Gastrocnemius medialis (tissue), 4 donors: ENCODE measurements around the gene AQP9. TPM values are rescaled to one million over a fixed set of nuclear protein-coding genes. Genes with fewer than 3 reads are reported as not detected.
"Not testable (repeated sequence)": the region's sequence is repeated elsewhere in the genome, so short reads cannot be mapped to it uniquely, and the experiment has no call there.

Source experiments
- ATAC-seq, 2 donors: fragments of 150-250 bp; one replicate each; pipeline ENCODE4 v1.9.1; 2016
- DNase-seq, 2 donors: peaks; one replicate each; pipeline ENCODE4 v3.0.0-alpha.2; 2019
- H3K27ac ChIP-seq, 4 donors: fragments of 200-600 bp; sonication (generic); 1 replicate in 1 of 4; 2 replicates in 3 of 4; pipeline ENCODE4 v1.5.1; 2016 to 2018; ENCODE audit warnings: mild to moderate bottlenecking in 2 of 4, moderate library complexity in 1 of 4
- H3K27me3 ChIP-seq, 3 donors: fragments of 200-600 bp; sonication (generic) in 2 of 3; 1 replicate in 1 of 3; 2 replicates in 2 of 3; pipeline versions ENCODE4 v1.5.1 to v1.6.0; 2016 to 2019; ENCODE audit warnings: mild to moderate bottlenecking in 1 of 3, moderate library complexity in 1 of 3
- H3K36me3 ChIP-seq, 2 donors: fragments of 200-600 bp; sonication (generic) in 1 of 2; one replicate each; pipeline ENCODE4 v1.5.1; 2017 to 2018
- H3K4me1 ChIP-seq, 2 donors: fragments of 200-600 bp; sonication (generic) in 1 of 2; one replicate each; pipeline ENCODE4 v1.5.1; 2016 to 2017; ENCODE audit warnings: mild to moderate bottlenecking in 2 of 2
- H3K4me3 ChIP-seq, 4 donors: fragments of 200-600 bp; sonication (generic) in 3 of 4; 1 replicate in 1 of 4; 2 replicates in 3 of 4; pipeline ENCODE4 v1.5.1; 2016 to 2019; ENCODE audit warnings: mild to moderate bottlenecking in 2 of 4
- H3K9me3 ChIP-seq, 3 donors: fragments of 200-600 bp; sonication (generic) in 2 of 3; 1 replicate in 1 of 3; 2 replicates in 2 of 3; pipeline ENCODE4 v1.5.1; 2016 to 2019
- CTCF ChIP-seq, 5 experiments: fragments of 450-650 bp in 3 of 5; fragments of 200-600 bp in 2 of 5; sonication (generic) in 2 of 5; IDR thresholded peaks in 4 of 5; conservative IDR thresholded peaks in 1 of 5; 1 replicate in 4 of 5; 2 replicates in 1 of 5; pipeline ENCODE4 v1.5.1; 2016 to 2019; ENCODE audit warnings: antibody characterized with exemption in 5 of 5, mild to moderate bottlenecking in 3 of 5, moderate library complexity in 3 of 5
- POLR2A ChIP-seq, 2 donors: fragments of 450-650 bp; IDR thresholded peaks; one replicate each; pipeline ENCODE4 v1.6.1; 2017; ENCODE audit warnings: antibody characterized with exemption in 2 of 2, mild to moderate bottlenecking in 2 of 2, moderate library complexity in 2 of 2
- in situ Hi-C, 4 donors: fragments of 200-750 bp; cut with MboI; loops; one replicate each; pipeline versions ENCODE4 v1.15.0 to v1.8.0; 2017; ENCODE audit warnings: low sequenced_read_pairs in 4 of 4
- intact Hi-C: fragments of 100-400 bp; cut with DNase I; formaldehyde crosslinking; loops from one replicate; pipeline ENCODE4 v1.15.1; 2023; ENCODE audit warnings: low total_unique reads
- total RNA-seq, 4 donors: library from RNA; depleted of rRNA; stranded (reverse); fragments of >200 nt; gene quantifications; one replicate each; pipeline versions ENCODE4 v1.1.0 to v1.2.3, GENCODE V29; 2016

The AQP9 gene
- total RNA-seq, 4 donors from 2014 or later, result 0.52 to 1.2 (median 1.1) TPM; not detected in 1

- Histone ChIP-seq H3K36me3 (no peaks in the 10 kb centered on the region), H3K27ac (no peak overlapping the region), H3K27me3 (no peaks in the 10 kb centered on the region), H3K4me3 (no peak overlapping the region), H3K4me1 (no peaks in the 10 kb centered on the region), H3K9me3 (no peaks in the 10 kb centered on the region)
- no peak for ATAC-seq
- in situ Hi-C loops (loop anchor here in 1 of 4 donors (25.0 kb wide), 1 partner anchor 145 kb away; no protein-coding TSS in a partner anchor), intact Hi-C loops (no loop called here)
- no peak for DNase-seq
- TF ChIP-seq POLR2A (IDR thresholded peaks at IDR 0.05) (no peak), CTCF (IDR thresholded peaks at IDR 0.05 in 4 of 5, conservative IDR thresholded peaks at IDR 0.05 in 1 of 5) (peak in 4 of 5 experiments; percentile 22 to 61 (median 40))
These were observed 44.4 kb downstream of the AQP9 start for GRCh38 chr15:58182460-58183163.

- Histone ChIP-seq H3K36me3 (no peaks in the 10 kb centered on the region), H3K27ac (no peak overlapping the region), H3K4me1 (no peaks in the 10 kb centered on the region), H3K9me3 (no peaks in the 10 kb centered on the region), H3K27me3 (no peaks in the 10 kb centered on the region), H3K4me3 (no peak overlapping the region)
- ATAC-seq (no peak), DNase-seq (no peak)
- intact Hi-C loops, result no loop called here
- TF ChIP-seq CTCF (IDR thresholded peaks at IDR 0.05 in 4 of 5, conservative IDR thresholded peaks at IDR 0.05 in 1 of 5), result no peak
- no peak for TF ChIP-seq POLR2A (IDR thresholded peaks at IDR 0.05)
- in situ Hi-C loops, result loop anchor here in 1 of 4 donors (25.0 kb wide), 1 partner anchor 148 kb away; no protein-coding TSS in a partner anchor
These were observed 47.3 kb downstream of the AQP9 start for GRCh38 chr15:58185439-58185838.

GRCh38 chr15:58189148-58189811, 51.1 kb downstream of the AQP9 start:
- Histone ChIP-seq H3K4me3 (no peak overlapping the region), H3K27me3 (no peaks in the 10 kb centered on the region), H3K27ac (no peak overlapping the region), H3K4me1 (no peaks in the 10 kb centered on the region), H3K9me3 (no peaks in the 10 kb centered on the region), H3K36me3 (no peaks in the 10 kb centered on the region)
- intact Hi-C loops (no loop called here), in situ Hi-C loops (loop anchor here in 1 of 4 donors (25.0 kb wide), 1 partner anchor 152 kb away; no protein-coding TSS in a partner anchor)
- DNase-seq (no peak), ATAC-seq (no peak)
- TF ChIP-seq CTCF (IDR thresholded peaks at IDR 0.05 in 4 of 5, conservative IDR thresholded peaks at IDR 0.05 in 1 of 5) (no peak), POLR2A (IDR thresholded peaks at IDR 0.05) (no peak)

- in situ Hi-C loops, result loop anchor here in 1 of 4 donors (25.0 kb wide), 1 partner anchor 153 kb away; no protein-coding TSS in a partner anchor
- DNase-seq (no peak), ATAC-seq (no peak)
- Histone ChIP-seq H3K4me3 (no peak overlapping the region), H3K4me1 (no peaks in the 10 kb centered on the region), H3K9me3 (no peaks in the 10 kb centered on the region), H3K27ac (no peak overlapping the region), H3K36me3 (no peaks in the 10 kb centered on the region), H3K27me3 (no peaks in the 10 kb centered on the region)
- no peak for TF ChIP-seq POLR2A (IDR thresholded peaks at IDR 0.05)
- no peak for TF ChIP-seq CTCF (IDR thresholded peaks at IDR 0.05 in 4 of 5, conservative IDR thresholded peaks at IDR 0.05 in 1 of 5)
- intact Hi-C loops, result no loop called here
These were observed 52.2 kb downstream of the AQP9 start for GRCh38 chr15:58190419-58190818.

- DNase-seq, H3K27me3 ChIP-seq, H3K4me3 ChIP-seq, H3K36me3 ChIP-seq, H3K27ac ChIP-seq, ATAC-seq, H3K4me1 ChIP-seq, H3K9me3 ChIP-seq, intact Hi-C loops: not testable (repeated sequence)
- in situ Hi-C loops, result loop anchor here in 1 of 4 donors (25.0 kb wide), 1 partner anchor 156 kb away; no protein-coding TSS in a partner anchor
These were observed 55.5 kb downstream of the AQP9 start for GRCh38 chr15:58193636-58194035.
